ENCODE results near the gene UCN3.
"Not testable (repeated sequence)": the region's sequence is repeated elsewhere in the genome, so short reads cannot be mapped to it uniquely, and the experiment has no call there.

UCN3 gene

DNA sequence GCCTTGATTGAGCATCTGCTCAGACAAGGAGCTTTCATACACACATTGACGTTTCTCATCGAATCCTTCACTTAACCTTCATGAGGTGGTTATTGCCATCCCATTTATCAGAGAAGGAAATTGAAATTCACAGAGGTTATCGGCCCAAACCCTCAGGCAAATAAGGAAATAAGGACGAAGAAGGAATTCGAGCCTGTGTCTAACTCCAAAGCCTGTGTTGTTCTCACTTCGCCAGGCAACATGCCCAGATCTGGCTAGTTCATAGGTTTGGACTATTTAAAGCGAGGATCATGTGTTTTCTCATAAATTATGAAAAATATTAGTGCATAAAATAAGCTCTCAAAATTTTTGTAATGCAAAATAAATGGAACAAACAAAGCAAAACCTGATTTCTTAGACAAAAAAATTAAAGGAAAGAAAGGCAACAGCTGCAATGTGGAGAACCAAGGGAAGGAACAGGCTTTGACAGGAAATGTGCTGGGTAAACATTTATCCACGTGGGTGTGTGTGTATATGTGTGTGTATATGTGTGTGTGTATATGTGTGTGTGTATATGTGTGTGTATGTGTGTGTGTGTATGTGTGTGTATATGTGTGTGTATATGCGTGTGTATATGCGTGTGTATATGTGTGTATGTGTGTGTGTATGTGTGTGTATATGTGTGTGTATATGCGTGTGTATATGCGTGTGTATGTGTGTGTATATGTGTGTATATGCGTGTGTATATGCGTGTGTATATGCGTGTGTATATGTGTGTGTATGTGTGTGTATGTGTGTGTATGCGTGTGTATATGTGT, 4.8 kb downstream of the UCN3 start:
- no peak for DNase-seq

DNA sequence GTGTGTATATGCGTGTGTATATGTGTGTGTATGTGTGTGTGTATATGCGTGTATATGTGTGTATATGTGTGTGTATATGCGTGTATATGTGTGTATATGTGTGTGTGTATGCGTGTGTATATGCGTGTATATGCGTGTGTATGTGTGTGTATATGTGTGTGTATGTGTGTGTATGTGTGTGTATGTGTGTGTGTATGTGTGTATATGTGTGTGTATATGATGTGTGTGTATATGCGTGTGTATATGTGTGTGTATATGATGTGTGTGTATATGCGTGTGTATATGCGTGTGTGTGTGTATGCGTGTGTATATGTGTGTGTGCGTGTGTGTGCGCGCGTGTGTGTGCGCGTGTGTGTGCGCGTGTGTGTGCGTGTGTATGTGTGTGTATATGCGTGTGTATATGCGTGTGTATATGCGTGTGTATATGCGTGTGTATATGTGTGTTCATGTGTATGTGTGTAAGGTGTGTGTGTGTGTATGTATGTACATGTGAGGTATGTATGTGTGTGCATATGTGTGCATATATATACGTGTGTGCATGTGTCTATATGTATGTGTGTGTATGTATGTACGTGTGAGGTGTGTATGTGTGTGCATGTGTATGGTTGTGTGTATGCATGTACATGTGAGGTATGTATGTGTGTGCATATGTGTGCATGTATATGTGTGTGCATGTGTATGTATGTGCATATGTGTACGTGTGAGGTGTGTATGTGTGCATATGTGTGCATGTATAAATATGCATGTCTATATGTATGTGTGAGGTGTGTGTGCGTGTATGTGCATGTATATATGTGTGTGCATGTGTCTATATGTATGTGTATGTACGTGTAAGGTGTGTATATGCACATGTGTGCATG, 6.0 kb downstream of the UCN3 start:
- DNase-seq, result no peak

DNA sequence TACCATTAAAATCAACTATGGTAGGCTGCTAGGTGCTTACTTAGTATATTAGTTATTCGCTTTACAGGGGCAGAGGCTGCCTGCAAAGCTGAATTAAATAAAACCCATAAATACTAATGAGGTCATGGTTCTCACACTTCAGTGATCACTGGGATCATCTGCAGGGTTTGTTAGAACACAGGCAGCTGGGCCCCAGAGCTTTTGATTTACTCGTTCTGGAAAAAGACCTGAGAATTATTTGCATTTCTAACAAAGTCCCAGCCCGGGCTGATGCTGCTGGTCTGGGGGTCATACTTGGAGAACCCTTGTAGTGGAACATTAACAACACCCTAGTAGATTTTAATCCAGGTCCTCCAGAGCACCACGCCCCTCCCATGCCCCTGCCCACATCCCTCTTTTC, 8.5 kb downstream of the UCN3 start:
- no peak for DNase-seq

DNA sequence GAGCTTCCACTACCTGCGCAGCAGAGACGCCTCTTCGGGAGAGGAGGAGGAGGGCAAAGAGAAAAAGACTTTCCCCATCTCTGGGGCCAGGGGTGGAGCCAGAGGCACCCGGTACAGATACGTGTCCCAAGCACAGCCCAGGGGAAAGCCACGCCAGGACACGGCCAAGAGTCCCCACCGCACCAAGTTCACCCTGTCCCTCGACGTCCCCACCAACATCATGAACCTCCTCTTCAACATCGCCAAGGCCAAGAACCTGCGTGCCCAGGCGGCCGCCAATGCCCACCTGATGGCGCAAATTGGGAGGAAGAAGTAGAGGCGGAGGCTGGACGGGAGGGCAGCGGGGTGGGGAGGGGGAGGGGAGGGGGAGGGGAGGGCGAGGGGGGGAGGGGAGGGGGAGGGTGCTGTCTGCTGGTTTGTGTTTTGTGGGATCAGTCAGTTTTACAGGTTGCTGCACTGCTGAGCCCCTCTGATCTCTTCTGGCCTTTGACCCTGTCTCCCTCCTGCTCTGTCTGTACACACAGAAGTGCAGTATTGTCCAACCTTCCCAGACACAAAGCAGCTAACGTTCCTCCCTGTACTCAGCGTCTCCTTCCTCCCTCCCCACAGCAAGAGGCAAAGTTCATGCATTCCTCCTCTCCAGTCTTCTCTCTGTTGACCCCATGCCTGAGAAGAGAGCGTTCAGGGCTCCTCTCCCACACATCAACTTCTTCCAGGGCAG, 9.3 kb downstream of the UCN3 start:
- DNase-seq, result no peak

DNA sequence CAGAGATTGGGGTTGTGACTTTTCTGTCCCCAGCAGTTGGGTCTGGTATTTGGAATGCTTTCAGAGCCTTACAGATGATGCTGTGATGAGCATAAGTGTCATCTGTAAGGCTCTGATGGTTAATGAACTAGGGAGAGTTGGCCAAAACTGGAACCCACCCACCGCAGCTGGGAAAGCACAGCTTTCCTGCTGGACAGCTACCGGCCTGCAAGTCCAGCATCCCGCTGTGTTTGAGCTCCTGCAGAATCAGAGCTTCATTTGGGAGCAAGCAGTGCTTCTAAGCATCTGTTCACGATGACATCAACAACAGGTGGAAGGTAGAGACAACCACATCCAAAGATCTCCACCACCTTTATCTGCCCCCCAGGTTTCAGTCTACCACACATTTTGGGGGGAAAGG, 11.7 kb downstream of the UCN3 start:
- DNase-seq, result no peak

DNA sequence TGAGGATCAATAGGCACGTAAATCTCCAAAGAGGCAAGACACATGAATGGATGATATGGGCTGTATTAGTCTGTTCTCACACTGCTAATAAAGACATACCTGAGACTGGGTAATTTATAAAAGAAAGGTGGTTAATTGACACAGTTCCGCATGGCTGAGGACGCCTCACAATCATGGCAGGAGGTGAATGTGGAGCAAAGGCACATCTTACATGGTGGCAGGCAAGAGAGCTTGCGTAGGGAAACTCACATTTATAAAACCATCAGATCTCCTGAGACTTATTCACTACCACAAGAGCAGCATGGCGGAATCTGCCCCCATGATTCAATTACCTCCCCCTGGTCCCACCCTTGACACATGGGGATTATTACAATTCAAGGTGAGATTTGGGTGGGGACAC, 14.4 kb downstream of the UCN3 start:
- not testable (repeated sequence) for DNase-seq

DNA sequence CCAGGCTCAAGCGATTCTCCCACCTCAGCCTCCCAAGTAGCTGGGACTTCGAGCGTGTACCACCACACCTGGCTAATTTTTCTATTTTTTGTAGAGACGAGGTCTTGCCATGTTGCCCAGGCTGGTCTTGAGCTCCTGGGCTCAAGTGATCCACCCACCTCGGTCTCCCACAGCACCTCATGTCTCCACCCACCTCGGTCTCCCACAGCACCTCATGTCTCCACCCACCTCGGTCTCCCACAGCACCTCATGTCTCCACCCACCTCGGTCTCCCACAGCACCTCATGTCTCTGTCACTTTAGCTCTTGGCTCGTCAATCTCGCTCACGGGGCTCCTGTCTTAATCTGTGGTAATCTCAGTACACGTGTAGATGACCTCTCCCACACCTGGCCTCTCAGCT, 15.6 kb downstream of the UCN3 start:
- not testable (repeated sequence) for DNase-seq

DNA sequence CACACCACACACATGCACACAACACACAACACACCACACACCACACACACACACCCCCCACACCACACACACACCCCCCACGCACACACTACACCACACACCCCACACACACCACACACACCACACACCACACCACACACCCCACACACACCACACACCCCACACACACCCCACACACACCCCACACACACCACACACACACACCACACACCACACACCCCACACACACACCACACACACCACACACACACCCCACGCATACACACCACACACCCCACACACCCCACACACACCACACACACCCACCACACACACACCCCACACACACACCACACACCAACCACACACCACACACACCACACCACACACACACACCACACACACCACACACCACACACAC, 16.4 kb downstream of the UCN3 start:
- no peak for DNase-seq

GRCh38 chr10:5385224-5385623, 20.5 kb downstream of the UCN3 start:
- DNase-seq, result no peak

- no peak for DNase-seq
Observed at GRCh38 chr10:5387169-5387568, 22.4 kb downstream of the UCN3 start.

GRCh38 chr10:5390607-5391205, 25.9 kb downstream of the UCN3 start:
- DNase-seq, result no peak

DNA sequence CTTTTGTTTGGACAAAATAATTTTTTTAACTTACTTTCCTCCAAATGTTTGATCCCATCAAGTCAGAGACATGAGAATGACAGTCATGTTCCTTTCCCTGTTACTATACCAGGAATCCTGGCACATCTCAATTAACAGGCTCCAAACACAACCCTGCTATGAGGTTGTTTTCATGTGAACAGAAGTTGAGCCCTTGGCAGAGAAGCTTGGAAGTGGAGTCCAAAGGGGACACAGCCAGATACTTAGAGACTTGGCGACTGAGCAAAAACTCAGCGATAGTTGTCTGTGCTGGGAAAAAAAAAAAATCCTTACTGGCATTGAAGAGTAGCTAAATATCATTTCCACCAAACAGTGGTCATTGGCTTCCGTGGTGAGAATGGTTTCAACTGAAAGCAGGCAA, 27.0 kb downstream of the UCN3 start:
- no peak for DNase-seq

DNA sequence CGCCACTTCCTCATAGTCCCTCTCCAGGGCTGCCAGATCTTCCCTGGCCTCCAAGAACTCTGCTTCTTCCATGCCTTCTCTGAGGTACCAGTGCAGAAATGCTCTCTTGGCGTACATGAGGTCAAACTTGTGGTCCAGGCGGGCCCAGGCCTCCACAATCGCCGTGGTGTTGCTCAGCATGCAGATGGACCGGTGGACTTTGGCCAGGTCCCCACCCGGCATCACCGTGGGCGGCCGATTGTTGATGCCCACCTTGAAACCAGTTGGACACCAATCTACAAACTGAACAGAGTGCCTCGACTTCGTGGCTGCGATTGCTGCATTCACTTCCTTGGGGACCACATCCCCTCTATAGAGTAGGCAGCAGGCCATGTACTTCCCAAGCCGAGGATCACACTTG, 28.8 kb downstream of the UCN3 start:
- no peak for DNase-seq

GRCh38 chr10:5395168-5395567, 30.4 kb downstream of the UCN3 start:
- DNase-seq, result no peak

DNA sequence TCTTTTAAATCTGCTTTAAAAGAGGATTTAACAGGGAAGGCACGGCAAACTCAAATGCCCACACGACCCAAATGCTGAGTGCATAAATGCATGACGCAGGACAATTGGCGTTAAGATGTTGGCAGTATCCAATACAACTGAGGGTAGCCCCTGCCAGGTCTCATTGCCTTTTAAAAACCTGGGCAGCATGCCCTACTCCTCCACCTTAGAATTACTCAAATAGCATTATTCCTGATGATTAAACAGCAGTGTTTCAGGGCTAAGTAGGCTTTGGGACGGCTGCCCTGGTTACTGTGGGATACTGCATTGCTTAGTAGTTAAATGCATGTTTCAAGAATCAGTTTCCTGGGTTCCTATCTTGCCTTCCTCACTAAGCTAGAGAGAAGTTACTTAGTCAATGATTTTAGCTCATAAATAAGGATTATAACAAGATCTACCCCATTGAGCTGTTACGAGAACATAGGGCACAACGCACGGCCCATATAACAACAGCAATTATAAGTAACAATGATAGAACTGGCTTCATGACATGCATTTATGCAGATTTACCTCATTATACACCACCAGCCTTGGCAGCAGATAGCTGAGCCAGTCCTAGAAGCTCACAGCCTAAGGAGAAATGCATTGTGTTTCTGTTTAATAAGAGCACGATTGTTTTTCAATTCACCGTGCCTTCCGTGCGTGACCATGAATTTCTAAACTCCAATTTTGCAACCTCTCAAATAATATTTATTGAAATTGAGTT, 32.0 kb downstream of the UCN3 start:
- DNase-seq, result no peak

DNA sequence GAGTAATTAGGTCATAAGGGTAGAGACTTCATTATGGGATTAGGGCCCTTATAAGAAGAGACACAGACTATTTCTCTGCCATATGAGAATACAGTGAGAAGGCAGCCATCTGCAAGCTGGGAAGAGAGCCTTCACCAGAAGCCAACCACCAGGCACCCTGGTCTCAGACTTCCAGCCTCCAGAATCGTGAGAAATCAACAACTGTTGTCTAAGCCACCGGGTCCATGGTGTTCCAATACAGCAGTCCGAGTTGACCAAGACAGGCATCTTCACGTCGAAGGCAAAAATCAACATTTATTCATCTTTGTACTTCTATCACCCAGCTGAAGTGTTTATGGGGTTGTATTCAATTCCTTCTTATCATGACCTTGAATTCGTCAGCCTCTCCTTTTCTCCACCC, 34.6 kb downstream of the UCN3 start:
- DNase-seq, result no peak

DNA sequence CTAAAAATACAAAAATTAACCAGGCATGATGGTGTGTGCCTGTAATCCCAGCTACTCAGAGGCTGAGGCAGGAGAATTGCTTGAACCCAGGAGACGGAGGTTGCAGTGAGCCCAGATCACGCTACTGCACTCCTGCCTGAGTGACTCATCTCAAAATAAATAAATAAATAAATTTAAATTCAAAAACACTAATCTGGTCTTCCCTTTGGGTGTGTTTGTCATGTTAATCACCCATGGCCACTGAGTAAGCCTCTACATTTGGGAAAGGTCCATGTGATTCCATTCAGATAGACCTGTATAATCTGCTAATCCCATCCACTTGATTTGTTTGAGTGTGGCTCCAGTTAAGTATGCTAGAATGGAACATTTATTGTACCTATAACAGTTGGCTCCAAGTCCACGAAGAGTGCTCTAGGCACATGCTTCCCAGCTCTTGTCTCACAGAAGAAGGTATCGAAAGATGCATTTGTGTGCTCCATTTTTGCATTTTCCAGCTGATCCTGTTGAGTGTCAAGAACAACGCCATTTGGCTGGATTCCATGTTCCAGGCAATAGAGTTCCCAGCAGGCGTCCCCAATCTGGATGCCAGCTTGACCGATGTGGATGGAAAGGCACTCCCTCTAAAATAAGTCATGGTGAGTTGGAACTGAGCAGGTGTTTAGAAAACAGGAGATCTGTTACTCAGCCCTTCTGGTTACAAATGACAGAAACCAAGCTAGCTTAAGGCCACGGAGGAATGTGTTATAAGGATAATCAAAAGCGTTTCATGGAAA, 35.9 kb downstream of the UCN3 start:
- no peak for DNase-seq

DNA sequence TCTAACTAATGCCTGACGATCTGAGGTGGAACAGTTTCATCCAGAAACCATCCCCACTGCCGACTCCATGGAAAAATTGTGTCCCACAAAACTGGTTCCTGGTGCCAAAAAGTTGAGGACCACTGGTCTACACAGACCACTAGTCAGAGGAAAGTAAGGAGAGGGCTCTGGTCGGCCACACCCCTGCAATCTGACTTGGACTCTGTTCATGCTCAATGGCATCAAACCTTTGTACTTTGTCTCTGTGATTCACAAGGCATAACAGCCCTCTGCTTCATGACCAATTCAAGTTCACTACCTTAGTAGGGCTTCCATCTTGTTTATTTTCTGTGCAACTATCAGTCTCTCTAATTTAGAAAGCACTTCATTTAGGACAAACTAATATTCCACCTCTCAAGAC, 38.0 kb downstream of the UCN3 start:
- no peak for DNase-seq

DNA sequence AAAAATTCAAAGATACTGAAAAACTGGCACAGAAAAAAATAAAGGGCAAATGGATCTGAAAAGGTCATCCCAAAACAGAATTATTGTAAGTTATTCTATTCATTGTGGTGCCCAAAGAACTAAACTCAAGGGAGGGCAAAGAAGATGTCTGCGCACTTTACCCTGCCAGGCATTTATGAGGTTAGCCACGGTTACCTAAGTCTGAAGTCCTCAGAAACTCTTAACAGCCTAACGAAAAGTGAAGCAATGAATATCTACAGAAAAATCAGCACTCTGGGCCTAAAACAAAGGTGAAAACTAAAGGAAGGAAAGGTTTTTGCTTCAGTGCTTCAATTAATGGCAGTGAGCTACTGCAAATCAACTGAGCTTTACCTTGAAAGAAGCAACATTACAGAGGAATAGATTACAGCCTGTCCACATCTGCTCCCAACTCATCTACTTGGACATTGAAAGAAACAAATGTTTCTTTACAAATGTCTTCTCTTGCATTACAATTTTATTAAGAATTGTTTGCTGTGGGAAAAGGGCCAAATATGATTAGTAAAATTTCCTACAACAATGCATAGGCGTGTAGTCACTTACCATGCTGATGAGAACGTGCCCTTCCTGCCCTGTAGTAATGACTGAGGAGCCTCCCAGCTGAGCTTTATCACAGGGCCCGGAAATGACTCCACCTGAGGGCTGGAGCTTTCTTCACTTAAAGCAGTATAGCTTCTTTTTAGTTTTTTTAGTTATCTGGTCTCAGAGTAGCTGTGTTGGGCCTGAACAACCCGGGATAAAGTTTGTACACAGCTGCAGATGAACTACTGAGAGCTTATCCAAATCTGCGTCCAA, 39.7 kb downstream of the UCN3 start, which contains the start of gene TUBAL3:
Gene TUBAL3 (minus strand): TSS at position 621 of the 834 bp plus-strand sequence. CDS start 36 bp downstream, at position 585.
- no peak for DNase-seq

- no peak for DNase-seq
Observed at GRCh38 chr10:5406918-5407317, 42.2 kb downstream of the UCN3 start.
